Right lobe of liver (tissue), 4 donors: ENCODE results near the gene OPRM1.

Experiments
- POLR2A ChIP-seq: fragments of 450-650 bp; IDR thresholded peaks from one replicate; pipeline ENCODE4 v1.6.1; 2017; ENCODE audit warnings: antibody characterized with exemption, mild to moderate bottlenecking
- TF ChIP-seq, protein P1 (sequence below), 4 donors: fragments of 200-600 bp in 3 of 4; fragments of 450-650 bp in 1 of 4; IDR thresholded peaks; one replicate each; pipeline versions ENCODE4 v1.5.1 to v1.8.0; 2016 to 2022; ENCODE audit warnings: antibody characterized with exemption in 4 of 4, mild to moderate bottlenecking in 2 of 4
- donor health status: DM: no; HTN: no; CAD: no.
- donor health status: DM: no; HTN: no; CAD: no.
- donor health status: DM: no; HTN: yes; CAD: no.

DNA sequence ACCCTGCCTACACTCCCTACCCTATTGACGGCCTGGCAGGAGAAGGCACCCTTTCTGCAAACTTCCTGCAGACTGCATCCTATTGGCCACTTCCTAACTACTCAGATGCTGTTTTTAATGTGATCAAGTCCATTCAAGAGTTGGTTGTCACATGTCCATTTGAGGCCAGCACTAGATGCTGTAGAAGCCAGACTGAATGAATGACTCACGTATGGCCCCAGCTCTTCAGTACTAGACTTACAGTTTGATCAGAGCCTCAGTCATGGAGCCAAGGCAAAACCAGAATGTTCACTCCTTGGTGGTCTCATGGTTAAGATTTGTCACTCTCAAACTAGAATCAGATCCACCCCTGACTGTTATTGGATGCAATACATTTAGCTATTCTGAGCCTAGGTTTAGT is 101.7 kb downstream of the OPRM1 start:
- TF ChIP-seq, protein P1, sequence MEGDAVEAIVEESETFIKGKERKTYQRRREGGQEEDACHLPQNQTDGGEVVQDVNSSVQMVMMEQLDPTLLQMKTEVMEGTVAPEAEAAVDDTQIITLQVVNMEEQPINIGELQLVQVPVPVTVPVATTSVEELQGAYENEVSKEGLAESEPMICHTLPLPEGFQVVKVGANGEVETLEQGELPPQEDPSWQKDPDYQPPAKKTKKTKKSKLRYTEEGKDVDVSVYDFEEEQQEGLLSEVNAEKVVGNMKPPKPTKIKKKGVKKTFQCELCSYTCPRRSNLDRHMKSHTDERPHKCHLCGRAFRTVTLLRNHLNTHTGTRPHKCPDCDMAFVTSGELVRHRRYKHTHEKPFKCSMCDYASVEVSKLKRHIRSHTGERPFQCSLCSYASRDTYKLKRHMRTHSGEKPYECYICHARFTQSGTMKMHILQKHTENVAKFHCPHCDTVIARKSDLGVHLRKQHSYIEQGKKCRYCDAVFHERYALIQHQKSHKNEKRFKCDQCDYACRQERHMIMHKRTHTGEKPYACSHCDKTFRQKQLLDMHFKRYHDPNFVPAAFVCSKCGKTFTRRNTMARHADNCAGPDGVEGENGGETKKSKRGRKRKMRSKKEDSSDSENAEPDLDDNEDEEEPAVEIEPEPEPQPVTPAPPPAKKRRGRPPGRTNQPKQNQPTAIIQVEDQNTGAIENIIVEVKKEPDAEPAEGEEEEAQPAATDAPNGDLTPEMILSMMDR (IDR thresholded peaks at IDR 0.05) = no peak
- no peak for TF ChIP-seq POLR2A
